Endothelial cell of umbilical vein (primary cell): Measurements from ENCODE around the gene KIF26B. TPM values are rescaled to one million over a fixed set of nuclear protein-coding genes. Genes with fewer than 3 reads are reported as not detected.

Source experiments
- BruUV-seq: library from RNA; stranded (reverse); fragments of 400-500 nt; replicated peaks from 2 replicates; lab custom pipeline; 2021; lab: Mats Ljungman, UMichigan
- CTCF ChIA-PET: fragments of 300-600, 350-600 bp; sonication (Branson Sonifier 250); formaldehyde crosslinking; loops from one replicate; lab custom pipeline; 2021; ENCODE audit warnings: antibody characterized with exemption, inconsistent platforms; lab: Charles Lee
- POLR2A ChIA-PET: fragments of 300-600, 350-600 bp; sonication (Branson Sonifier 250); formaldehyde crosslinking; loops from one replicate; lab custom pipeline; 2021; ENCODE audit warnings: antibody characterized with exemption, inconsistent platforms; lab: Charles Lee
- DNase-seq: peaks from one replicate; pipeline ENCODE4 v3.0.0-alpha.2; 2011; ENCODE audit warnings: low read depth, low spot score
- FAIRE-seq: peaks from 2 replicates; lab custom pipeline; 2011; peaks lifted over from hg19 to GRCh38; lab: Jason Lieb, UNC
- H2AFZ ChIP-seq: 2 replicates; pipeline ENCODE4 v1.6.0; 2012; ENCODE audit warnings: low read depth, low read length, control low read depth, inconsistent platforms
- H3K27ac ChIP-seq: 2 replicates; pipeline ENCODE4 v1.5.1; 2011; ENCODE audit warnings: low read depth, mild to moderate bottlenecking, control low read depth, low read length, moderate library complexity; ENCODE audit not compliant: insufficient read depth
- H3K27me3 ChIP-seq, 2 experiments: 2 replicates each; pipeline versions ENCODE4 v1.6.0 to v1.6.1; 2011; ENCODE audit warnings: low read length in 2 of 2, mixed read lengths in 1 of 2; ENCODE audit not compliant: control insufficient read depth in 2 of 2, insufficient read depth in 2 of 2
- H3K36me3 ChIP-seq, 2 experiments: 2 replicates in 1 of 2; 3 replicates in 1 of 2; pipeline ENCODE4 v1.5.1; 2011; ENCODE audit warnings: low read length in 2 of 2, mild to moderate bottlenecking in 1 of 2, moderate library complexity in 1 of 2; ENCODE audit not compliant: control insufficient read depth in 2 of 2, insufficient read depth in 2 of 2; ENCODE audit errors: extremely low read depth in 1 of 2
- H3K4me1 ChIP-seq: 3 replicates; pipeline ENCODE4 v1.5.1; 2011; ENCODE audit warnings: mild to moderate bottlenecking, low read length; ENCODE audit not compliant: control insufficient read depth, insufficient read depth; ENCODE audit errors: extremely low read depth
- H3K4me2 ChIP-seq: 2 replicates; pipeline ENCODE4 v1.6.1; 2011; ENCODE audit warnings: low read length, control low read depth, mixed read lengths; ENCODE audit not compliant: insufficient read depth
- H3K4me3 ChIP-seq, 3 experiments: fragments of 200-600 bp in 1 of 3; sonication (generic), shearing (Covaris generic) in 1 of 3; replicated peaks in 1 of 3; 2 replicates each; pipeline ENCODE4 v1.5.1; 2011 to 2016; ENCODE audit warnings: control low read depth in 3 of 3, low read length in 3 of 3, mild to moderate bottlenecking in 2 of 3, inconsistent platforms in 1 of 3, low read depth in 1 of 3, moderate library complexity in 1 of 3; ENCODE audit not compliant: insufficient read depth in 1 of 3
- H3K79me2 ChIP-seq: 2 replicates; pipeline ENCODE4 v1.6.0; 2012; ENCODE audit warnings: low read length, inconsistent platforms; ENCODE audit not compliant: control insufficient read depth, insufficient read depth
- H3K9ac ChIP-seq: replicated peaks from 2 replicates; pipeline ENCODE3; 2011; ENCODE audit warnings: low read length, control low read depth; ENCODE audit not compliant: insufficient read depth; ENCODE audit errors: extremely low read depth
- H3K9me1 ChIP-seq: replicated peaks from 3 replicates; pipeline ENCODE4 v1.6.0; 2011; ENCODE audit warnings: mild to moderate bottlenecking, low read length; ENCODE audit not compliant: control insufficient read depth, insufficient read depth; ENCODE audit errors: extremely low read depth
- H3K9me3 ChIP-seq: replicated peaks from 2 replicates; pipeline ENCODE4 v1.5.1; 2012; ENCODE audit warnings: low read length, inconsistent platforms; ENCODE audit not compliant: control insufficient read depth, insufficient read depth
- H4K20me1 ChIP-seq: replicated peaks from 2 replicates; pipeline ENCODE3; 2011; ENCODE audit warnings: mild to moderate bottlenecking, low read length; ENCODE audit not compliant: control insufficient read depth, insufficient read depth; ENCODE audit errors: extremely low read depth
- EZH2 ChIP-seq: IDR thresholded peaks from 2 replicates; pipeline ENCODE4 v1.6.1; 2012; ENCODE audit warnings: borderline replicate concordance, low read depth, mild to moderate bottlenecking, moderate library complexity, low read length, inconsistent platforms; ENCODE audit not compliant: severe bottlenecking
- FOS ChIP-seq: IDR thresholded peaks from 2 replicates; pipeline ENCODE4 v1.6.1; 2011; ENCODE audit warnings: mild to moderate bottlenecking, low read length, moderate library complexity, borderline replicate concordance; ENCODE audit not compliant: insufficient read depth
- GATA2 ChIP-seq: IDR thresholded peaks from 2 replicates; pipeline ENCODE4 v1.7.0; 2011; ENCODE audit warnings: low read depth, mild to moderate bottlenecking, moderate library complexity, mixed read lengths, low read length; ENCODE audit not compliant: insufficient read length, insufficient read depth
- JUN ChIP-seq: IDR thresholded peaks from 2 replicates; pipeline ENCODE4 v1.6.1; 2011; ENCODE audit warnings: borderline replicate concordance, low read depth; ENCODE audit not compliant: insufficient read length, insufficient read depth
- MYC ChIP-seq: IDR thresholded peaks from one replicate; pipeline ENCODE4 v1.6.1; 2011; ENCODE audit warnings: mild to moderate bottlenecking, low read depth, low read length
- POLR2A ChIP-seq: IDR thresholded peaks from 2 replicates; pipeline ENCODE4 v1.6.1; 2012; ENCODE audit warnings: low read depth, mild to moderate bottlenecking, control low read depth, low read length
- POLR2AphosphoS5 ChIP-seq: IDR thresholded peaks from 2 replicates; pipeline ENCODE4 v1.6.1; 2012; ENCODE audit warnings: low read depth, mild to moderate bottlenecking, control low read depth, low read length, moderate library complexity; ENCODE audit not compliant: insufficient read depth
- dilution Hi-C: fragments of 300-500 bp; cut with MboI; formaldehyde crosslinking; loops from one replicate; pipeline ENCODE4 v1.15.0; 2019; ENCODE audit warnings: low sequenced_read_pairs; ENCODE audit not compliant: extremely low pct_ligation_motif_present
- intact Hi-C: fragments of 100-400 bp; cut with micrococcal nuclease; formaldehyde crosslinking; loops from one replicate; pipeline ENCODE4 v1.10.0; 2022
- polyA plus RNA-seq, 4 experiments: library from polyadenylated mRNA; depleted of rRNA in 3 of 4; stranded (reverse) in 3 of 4; unstranded in 1 of 4; fragments of >200 nt; gene quantifications; 2 replicates each; pipeline versions ENCODE4 v1.2.1 to v1.2.3, GENCODE V29; 2011 to 2012; ENCODE audit warnings: missing spikeins in 1 of 4
- total RNA-seq: library from RNA; stranded (reverse); gene quantifications from 2 replicates; pipeline ENCODE4 v1.2.3, GENCODE V29; 2021
- TF ChIP-seq, protein P1 (sequence below), 2 donors: IDR thresholded peaks; 1 replicate in 1 of 2; 2 replicates in 1 of 2; pipeline ENCODE4 v1.5.1; 2011; ENCODE audit warnings: low read length in 2 of 2, mild to moderate bottlenecking in 2 of 2, moderate library complexity in 2 of 2, control low read depth in 1 of 2, inconsistent platforms in 1 of 2, low read depth in 1 of 2; ENCODE audit not compliant: insufficient read depth in 1 of 2; ENCODE audit errors: extremely low read depth in 1 of 2
- TF ChIP-seq, protein P2 (sequence below): IDR thresholded peaks from 2 replicates; pipeline ENCODE4 v1.6.1; 2011; ENCODE audit not compliant: insufficient read depth, insufficient read length

Gene KIF26B
- total and polyA plus RNA-seq, 2 donors (not counting 3 experiments of a cell fraction or from before 2014, with no cell fraction given), result 0.04 to 0.49 TPM

DNA sequence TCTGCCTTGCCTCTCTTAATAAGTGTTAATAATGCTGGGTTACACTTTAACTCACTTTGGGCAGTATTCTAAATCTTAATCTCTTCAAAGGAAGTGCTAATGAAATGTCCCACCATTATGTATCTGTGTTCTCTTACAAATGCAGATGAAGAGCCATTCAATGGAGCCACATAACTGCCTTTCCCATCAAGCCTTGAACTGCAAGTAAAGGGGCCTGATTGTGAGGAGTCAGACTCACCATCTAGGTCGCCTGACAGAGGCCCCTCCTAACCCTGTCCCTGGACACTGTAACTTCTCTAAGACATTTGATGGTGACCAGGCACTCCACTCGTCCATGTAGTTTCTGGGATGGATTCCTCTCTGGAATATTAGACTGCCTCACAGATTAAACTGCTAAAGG lies 329.4 kb downstream of the KIF26B start:
- H3K36me3 ChIP-seq, result no peaks in the 10 kb centered on the region
- no peak overlapping the region for H2AFZ ChIP-seq
- intact Hi-C loops (no loop called here), dilution Hi-C loops (no loop called here)
- TF ChIP-seq, protein P1, sequence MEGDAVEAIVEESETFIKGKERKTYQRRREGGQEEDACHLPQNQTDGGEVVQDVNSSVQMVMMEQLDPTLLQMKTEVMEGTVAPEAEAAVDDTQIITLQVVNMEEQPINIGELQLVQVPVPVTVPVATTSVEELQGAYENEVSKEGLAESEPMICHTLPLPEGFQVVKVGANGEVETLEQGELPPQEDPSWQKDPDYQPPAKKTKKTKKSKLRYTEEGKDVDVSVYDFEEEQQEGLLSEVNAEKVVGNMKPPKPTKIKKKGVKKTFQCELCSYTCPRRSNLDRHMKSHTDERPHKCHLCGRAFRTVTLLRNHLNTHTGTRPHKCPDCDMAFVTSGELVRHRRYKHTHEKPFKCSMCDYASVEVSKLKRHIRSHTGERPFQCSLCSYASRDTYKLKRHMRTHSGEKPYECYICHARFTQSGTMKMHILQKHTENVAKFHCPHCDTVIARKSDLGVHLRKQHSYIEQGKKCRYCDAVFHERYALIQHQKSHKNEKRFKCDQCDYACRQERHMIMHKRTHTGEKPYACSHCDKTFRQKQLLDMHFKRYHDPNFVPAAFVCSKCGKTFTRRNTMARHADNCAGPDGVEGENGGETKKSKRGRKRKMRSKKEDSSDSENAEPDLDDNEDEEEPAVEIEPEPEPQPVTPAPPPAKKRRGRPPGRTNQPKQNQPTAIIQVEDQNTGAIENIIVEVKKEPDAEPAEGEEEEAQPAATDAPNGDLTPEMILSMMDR (IDR thresholded peaks at IDR 0.05; ENCODE audit: extremely low read depth in 1 of 2, insufficient read depth in 1 of 2, low read depth in 1 of 2, low read length in 2 of 2), result no peak
- TF ChIP-seq EZH2 (no peak), JUN (no peak), POLR2A (no peak), FOS (no peak), POLR2AphosphoS5 (no peak), GATA2 (no peak), MYC (no peak)
- TF ChIP-seq, protein P2, sequence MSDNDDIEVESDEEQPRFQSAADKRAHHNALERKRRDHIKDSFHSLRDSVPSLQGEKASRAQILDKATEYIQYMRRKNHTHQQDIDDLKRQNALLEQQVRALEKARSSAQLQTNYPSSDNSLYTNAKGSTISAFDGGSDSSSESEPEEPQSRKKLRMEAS, result no peak
- CTCF ChIA-PET, result no interaction called here
- no peak for DNase-seq
- H4K20me1 ChIP-seq, result no peaks in the 10 kb centered on the region
- POLR2A ChIA-PET, result no interaction called here
- no peak overlapping the region for H3K9ac ChIP-seq
- H3K27ac ChIP-seq, result no peak overlapping the region
- no peaks in the 10 kb centered on the region for H3K4me1 ChIP-seq
- no TSS peak for BruUV-seq
- FAIRE-seq, result no peak
- H3K4me3 ChIP-seq, result no peak overlapping the region
- no peaks in the 10 kb centered on the region for H3K9me1 ChIP-seq
- no peaks in the 10 kb centered on the region for H3K27me3 ChIP-seq
- no peak overlapping the region for H3K4me2 ChIP-seq
- H3K79me2 ChIP-seq, result no peaks in the 10 kb centered on the region
- H3K9me3 ChIP-seq, result no peaks in the 10 kb centered on the region
